GM12873 (cell line): ENCODE results near the gene CD99.

Source experiments
- TF ChIP-seq, protein P1 (sequence below): IDR thresholded peaks from 2 replicates; pipeline ENCODE4 v1.5.1; 2012; ENCODE audit warnings: low read depth, mild to moderate bottlenecking, moderate library complexity, low read length, control low read depth; ENCODE audit not compliant: insufficient read depth; ENCODE audit errors: missing control alignments

Gene CD99

DNA sequence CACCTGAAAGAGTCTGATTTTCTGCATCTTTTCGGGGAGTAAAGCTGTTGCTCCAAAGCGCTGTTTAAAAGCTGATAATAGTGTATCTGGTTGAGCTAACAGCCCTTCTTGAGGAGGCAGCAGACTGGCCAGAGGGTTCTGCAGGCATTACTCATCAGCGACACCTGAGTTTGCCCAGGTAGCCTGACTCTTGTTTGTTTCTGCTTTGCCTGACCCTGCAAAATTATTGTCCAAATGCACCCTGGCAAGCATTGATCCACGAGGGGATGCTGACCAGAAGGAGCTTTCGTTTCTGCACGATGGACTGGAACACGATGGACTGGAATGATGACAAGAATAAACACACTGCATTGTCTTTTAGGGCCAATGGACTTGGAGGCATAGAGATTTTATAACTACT is 6.2 kb downstream of the CD99 start:
- TF ChIP-seq, protein P1, sequence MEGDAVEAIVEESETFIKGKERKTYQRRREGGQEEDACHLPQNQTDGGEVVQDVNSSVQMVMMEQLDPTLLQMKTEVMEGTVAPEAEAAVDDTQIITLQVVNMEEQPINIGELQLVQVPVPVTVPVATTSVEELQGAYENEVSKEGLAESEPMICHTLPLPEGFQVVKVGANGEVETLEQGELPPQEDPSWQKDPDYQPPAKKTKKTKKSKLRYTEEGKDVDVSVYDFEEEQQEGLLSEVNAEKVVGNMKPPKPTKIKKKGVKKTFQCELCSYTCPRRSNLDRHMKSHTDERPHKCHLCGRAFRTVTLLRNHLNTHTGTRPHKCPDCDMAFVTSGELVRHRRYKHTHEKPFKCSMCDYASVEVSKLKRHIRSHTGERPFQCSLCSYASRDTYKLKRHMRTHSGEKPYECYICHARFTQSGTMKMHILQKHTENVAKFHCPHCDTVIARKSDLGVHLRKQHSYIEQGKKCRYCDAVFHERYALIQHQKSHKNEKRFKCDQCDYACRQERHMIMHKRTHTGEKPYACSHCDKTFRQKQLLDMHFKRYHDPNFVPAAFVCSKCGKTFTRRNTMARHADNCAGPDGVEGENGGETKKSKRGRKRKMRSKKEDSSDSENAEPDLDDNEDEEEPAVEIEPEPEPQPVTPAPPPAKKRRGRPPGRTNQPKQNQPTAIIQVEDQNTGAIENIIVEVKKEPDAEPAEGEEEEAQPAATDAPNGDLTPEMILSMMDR, result no peak

DNA sequence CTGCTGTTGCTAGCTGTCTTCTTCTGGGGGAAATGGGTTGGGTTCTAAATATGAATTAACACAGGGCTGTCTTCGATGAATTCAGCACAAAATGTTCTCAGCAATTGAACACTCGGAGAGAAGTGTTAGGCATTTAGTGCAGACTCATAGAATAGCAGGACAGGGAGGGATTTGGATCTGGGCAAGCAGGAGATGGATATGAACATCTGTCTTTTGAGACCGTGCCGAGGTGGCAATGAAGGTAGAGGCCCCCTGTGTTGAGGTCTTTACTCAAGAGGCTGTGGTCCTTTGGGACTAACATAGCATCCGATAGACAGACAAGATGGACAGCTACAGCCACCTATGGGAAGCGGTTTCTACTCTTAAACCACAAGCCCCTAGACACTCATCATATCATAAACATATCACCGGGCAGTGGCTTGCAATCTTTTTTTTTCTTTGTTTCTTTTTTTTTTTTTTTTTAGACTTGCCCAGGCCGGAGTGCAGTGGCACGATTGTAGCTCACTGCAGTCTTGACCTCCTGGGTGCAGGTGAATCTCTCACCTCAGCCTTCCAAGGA is 6.7 kb downstream of the CD99 start:
- TF ChIP-seq, protein P1, result no peak

DNA sequence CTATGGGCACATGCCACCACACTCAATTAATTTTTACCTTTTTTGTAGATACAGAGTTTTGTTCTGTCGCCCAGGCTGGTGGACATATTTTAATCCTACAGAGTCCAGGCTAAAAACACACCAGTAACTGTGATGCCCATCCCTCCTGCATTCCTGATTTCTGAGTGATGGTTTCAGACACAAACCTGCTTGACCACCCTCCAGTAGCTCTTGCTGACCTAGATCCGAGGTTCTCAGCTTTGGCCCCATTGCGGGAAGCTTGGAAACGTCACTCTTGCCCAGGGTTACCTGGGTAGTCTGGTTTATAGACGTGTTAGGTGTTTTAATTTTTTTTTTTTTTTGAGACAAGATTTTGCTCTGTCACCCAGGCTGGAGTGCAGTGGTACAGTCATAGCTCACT is 7.5 kb downstream of the CD99 start:
- TF ChIP-seq, protein P1, result no peak

DNA sequence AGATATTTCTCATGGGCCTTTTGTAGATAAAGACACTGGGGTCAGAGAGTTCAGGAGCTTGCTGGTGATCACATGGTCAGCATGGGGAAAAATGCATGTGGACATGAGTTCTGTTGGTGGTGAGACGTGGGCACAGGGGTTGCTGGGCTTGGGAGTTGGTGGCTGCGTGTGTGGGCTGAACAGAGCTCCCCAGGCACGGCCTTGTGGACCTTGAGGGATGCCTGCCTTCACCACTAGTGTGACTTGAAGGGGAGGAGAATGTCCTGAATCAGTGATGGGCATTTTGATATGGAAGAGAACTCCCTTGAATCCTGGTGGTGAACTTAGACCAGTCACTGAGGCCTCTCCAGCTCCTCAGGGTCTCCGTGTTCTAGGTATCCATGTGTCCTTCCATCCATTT is 8.9 kb downstream of the CD99 start:
- TF ChIP-seq, protein P1, result no peak

DNA sequence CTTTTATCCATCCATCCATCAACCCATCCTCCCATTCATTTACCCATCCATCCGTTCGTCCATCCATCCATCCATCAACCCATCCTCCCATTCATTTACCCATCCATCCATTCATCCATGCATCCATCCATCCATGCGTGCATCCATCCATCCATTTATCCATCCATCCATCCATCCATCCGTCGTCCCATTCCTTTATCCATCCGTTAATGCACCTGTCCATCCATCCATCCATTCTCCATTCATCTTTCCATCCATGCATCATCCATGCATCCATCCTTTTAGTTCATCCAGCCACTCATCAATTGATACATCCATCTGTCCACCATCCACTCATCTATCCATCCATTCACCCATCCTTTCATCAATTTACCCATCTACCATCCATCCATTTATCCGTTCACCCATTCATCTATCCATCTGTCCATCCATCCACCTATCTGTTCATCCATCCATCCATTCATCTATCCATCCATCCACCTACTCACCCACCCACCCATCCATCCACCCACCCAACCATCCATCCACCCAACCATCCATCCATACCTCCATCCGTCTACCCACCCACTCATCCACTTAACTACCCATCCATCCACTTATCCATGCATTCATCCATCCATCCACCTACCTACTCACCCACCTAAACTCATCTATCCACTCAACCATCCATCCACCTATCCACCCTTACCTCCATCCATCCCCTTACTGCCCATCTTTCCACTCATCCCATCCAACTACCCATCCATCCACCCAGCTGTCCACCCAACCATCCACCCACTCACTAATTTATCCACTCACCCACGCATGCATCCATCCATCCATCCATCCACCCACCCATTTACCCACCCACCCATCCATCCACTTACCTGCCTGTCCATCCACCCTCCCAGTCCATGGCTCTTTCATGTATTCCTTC is 9.6 kb downstream of the CD99 start:
- TF ChIP-seq, protein P1, result no peak

DNA sequence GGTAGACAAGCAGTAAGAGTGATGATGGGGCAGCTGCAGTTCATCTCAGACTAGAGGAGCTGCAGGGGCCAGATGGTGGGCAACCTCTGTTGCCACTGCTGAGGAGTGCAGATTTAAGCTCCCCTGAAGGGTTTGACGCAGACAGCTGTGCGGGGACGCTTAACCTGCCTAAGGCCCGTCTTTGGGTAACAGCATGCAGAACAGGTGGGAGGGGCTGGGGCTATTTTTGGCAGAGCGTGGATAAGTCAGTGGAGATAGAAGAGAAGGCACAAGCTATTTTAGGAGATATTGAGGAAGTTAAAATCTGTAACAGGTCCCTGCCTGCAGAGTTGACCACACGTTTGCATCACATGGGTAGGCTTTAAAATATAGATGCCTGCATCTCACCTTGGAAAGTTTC is 10.5 kb downstream of the CD99 start:
- TF ChIP-seq, protein P1, result no peak

DNA sequence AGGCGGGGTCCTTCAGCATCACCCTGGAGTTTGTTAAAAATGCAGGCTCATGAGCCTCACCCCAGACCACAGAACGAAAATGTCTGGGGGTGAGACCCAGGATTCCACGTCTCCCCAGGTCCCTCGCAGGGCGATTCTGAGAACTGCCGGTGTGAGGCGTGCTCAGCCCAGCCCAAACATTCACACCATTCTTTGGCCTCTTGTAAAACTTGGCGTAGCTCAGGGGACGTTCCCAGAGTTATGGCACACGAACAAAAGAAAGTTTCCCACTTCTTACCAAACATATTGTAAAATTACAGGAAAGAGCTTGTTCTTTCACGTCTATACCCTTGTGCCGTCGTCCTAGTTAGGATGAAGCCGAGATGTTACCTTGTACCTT is 12.9 kb downstream of the CD99 start:
- TF ChIP-seq, protein P1, result no peak
